Activated T-cell treated with anti-CD3 and anti-CD28 coated beads, Interleukin-2, amount 50 U/mL, for 4 hours (primary cell): Measurements from ENCODE around the gene STARD9. TPM values are rescaled to one million over a fixed set of nuclear protein-coding genes. Genes with fewer than 3 reads are reported as not detected.

ENCODE experiments used
- ATAC-seq, 2 donors: fragments of 200-7000 bp; cut with Tn5 transposase; one replicate each; pipeline ENCODE4 v1.10.0; 2021
- DNase-seq: peaks from one replicate; pipeline ENCODE4 v3.0.0-alpha.2; 2020
- H3K27me3 Mint-ChIP-seq: one replicate; pipeline ENCODE4 v1.8.0; 2021; ENCODE audit warnings: low read depth, mixed read lengths
- H3K36me3 Mint-ChIP-seq: one replicate; pipeline ENCODE4 v1.8.0; 2022; ENCODE audit warnings: mixed read lengths; ENCODE audit not compliant: insufficient read depth
- H3K4me1 Mint-ChIP-seq: one replicate; pipeline ENCODE4 v1.8.0; 2021; ENCODE audit warnings: low read depth, mixed read lengths
- H3K4me3 Mint-ChIP-seq: one replicate; pipeline ENCODE4 v1.8.0; 2021; ENCODE audit warnings: mild to moderate bottlenecking, moderate library complexity, mixed read lengths
- H3K9me3 Mint-ChIP-seq: one replicate; pipeline ENCODE4 v1.8.0; 2021; ENCODE audit warnings: mixed read lengths
- total RNA-seq, 3 donors: library from RNA; stranded (reverse); gene quantifications; one replicate each; pipeline ENCODE4 v1.2.1, GENCODE V29; 2021

The STARD9 gene
- total RNA-seq, 3 donors from 2014 or later: 1.9 to 3.6 (median 3.0) TPM

DNA sequence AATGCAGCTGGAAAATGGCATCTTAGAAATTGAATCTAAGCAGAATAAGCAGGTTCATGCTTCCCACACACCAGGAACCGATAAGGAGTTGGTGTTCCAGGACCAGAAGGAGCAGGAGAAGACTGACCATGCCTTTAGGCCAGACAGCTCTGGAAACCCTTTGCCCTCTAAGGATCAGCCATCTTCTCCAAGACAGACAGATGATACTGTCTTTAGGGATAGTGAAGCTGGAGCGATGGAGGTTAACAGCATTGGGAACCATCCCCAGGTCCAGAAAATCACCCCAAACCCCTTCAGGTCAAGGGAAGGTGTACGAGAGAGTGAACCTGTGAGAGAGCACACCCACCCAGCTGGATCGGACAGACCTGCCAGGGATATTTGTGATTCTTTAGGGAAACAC lies 112.3 kb downstream of the STARD9 start:
- Mint-ChIP-seq H3K36me3 (peaks cover 13% of the 10 kb centered on the region), H3K9me3 (no peaks in the 10 kb centered on the region), H3K27me3 (no peaks in the 10 kb centered on the region), H3K4me3 (no peak overlapping the region), H3K4me1 (peaks cover 5% of the 10 kb centered on the region)
- ATAC-seq (no peak), DNase-seq (no peak)

DNA sequence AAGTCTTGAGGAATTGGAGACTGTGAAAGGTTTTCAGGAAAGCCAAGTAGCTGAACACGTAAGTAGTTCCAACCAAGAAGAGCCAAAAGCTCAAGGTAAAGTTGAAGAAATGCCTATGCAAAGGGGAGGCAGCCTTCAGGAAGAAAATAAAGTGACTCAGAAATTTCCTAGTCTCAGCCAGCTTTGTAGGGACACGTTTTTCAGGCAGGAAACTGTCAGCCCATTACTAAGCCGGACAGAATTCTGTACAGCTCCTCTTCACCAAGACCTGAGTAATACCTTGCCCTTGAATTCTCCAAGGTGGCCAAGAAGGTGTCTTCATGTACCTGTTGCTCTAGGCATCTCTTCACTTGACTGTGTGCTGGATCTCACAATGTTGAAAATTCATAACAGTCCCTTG lies 112.9 kb downstream of the STARD9 start:
- Mint-ChIP-seq H3K9me3 (no peaks in the 10 kb centered on the region), H3K4me1 (peaks cover 5% of the 10 kb centered on the region), H3K36me3 (peaks cover 11% of the 10 kb centered on the region), H3K4me3 (no peak overlapping the region), H3K27me3 (no peaks in the 10 kb centered on the region)
- no peak for ATAC-seq
- no peak for DNase-seq

DNA sequence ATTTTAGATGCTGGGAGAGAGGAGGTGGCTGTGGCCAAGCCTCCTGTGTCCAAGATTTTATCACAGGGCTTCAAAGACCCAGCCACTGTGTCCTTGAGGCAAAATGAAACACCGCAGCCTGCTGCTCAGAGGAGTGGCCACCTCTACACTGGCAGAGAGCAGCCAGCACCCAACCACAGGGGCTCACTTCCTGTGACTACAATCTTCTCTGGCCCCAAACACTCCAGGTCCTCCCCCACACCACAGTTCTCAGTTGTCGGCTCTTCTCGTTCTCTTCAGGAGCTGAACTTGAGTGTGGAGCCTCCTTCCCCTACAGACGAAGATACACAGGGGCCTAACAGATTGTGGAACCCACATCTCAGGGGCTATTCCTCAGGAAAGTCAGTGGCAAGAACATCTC lies 115.9 kb downstream of the STARD9 start:
- Mint-ChIP-seq H3K4me3 (no peak overlapping the region), H3K27me3 (no peaks in the 10 kb centered on the region), H3K9me3 (no peaks in the 10 kb centered on the region), H3K4me1 (peaks cover 5% of the 10 kb centered on the region), H3K36me3 (peaks cover 7% of the 10 kb centered on the region)
- ATAC-seq (peak; percentile 35 to 37), DNase-seq (no peak)

DNA sequence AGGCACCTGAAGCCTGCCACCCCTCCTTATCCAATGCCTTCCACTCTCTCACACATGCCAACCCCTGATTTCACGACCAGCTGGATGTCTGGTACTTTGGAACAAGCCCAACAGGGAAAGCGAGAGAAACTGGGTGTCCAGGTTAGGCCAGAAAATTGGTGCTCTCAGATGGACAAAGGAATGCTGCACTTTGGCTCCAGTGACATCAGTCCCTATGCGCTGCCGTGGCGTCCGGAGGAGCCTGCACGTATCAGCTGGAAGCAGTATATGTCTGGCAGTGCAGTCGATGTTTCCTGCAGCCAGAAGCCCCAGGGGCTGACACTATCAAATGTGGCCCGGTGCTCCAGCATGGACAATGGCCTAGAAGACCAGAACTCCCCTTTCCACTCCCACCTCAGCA lies 116.4 kb downstream of the STARD9 start:
- DNase-seq (no peak), ATAC-seq (no peak)
- Mint-ChIP-seq H3K36me3 (peaks cover 5% of the 10 kb centered on the region), H3K4me1 (peaks cover 5% of the 10 kb centered on the region), H3K27me3 (no peaks in the 10 kb centered on the region), H3K9me3 (no peaks in the 10 kb centered on the region), H3K4me3 (no peak overlapping the region)

DNA sequence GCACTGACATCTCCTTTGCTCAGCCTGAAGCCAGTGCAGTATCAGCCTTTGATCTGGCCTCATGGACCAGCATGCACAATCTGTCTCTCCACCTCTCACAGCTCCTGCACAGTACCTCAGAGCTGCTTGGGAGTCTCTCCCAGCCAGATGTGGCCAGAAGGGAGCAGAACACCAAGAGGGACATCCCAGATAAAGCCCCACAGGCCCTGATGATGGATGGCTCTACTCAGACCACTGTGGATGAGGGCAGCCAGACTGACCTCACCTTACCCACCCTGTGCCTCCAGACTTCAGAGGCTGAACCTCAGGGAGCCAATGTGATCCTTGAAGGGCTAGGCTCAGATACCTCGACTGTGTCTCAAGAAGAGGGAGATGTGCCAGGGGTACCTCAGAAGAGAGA lies 117.1 kb downstream of the STARD9 start:
- H3K27me3 Mint-ChIP-seq: no peaks in the 10 kb centered on the region

DNA sequence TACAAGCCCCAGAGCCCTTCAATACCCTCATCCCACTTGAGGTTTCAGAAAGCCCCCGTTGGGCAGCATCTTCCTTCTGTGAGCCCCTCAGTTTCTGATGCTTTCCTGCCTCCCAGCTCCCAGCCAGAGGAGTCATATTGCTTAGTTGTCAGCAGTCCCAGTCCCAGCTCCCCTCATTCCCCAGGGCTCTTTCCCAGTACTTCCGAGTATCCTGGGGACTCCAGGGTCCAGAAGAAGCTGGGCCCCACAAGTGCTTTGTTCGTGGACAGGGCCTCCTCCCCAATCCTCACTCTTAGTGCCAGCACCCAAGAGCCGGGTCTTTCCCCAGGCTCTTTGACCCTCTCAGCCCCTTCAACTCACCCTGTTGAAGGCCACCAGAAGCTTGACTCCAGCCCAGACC lies 117.6 kb downstream of the STARD9 start:
- ATAC-seq (no peak), DNase-seq (no peak)
- Mint-ChIP-seq H3K27me3 (no peaks in the 10 kb centered on the region), H3K4me1 (peaks cover 5% of the 10 kb centered on the region), H3K36me3 (no peaks in the 10 kb centered on the region), H3K9me3 (no peaks in the 10 kb centered on the region), H3K4me3 (no peak overlapping the region)

More for the DNA sequence above, 117.1 kb downstream of the STARD9 start:
- ATAC-seq (no peak), DNase-seq (no peak)
- Mint-ChIP-seq H3K36me3 (no peaks in the 10 kb centered on the region), H3K4me1 (peaks cover 5% of the 10 kb centered on the region), H3K9me3 (no peaks in the 10 kb centered on the region), H3K4me3 (no peak overlapping the region)

DNA sequence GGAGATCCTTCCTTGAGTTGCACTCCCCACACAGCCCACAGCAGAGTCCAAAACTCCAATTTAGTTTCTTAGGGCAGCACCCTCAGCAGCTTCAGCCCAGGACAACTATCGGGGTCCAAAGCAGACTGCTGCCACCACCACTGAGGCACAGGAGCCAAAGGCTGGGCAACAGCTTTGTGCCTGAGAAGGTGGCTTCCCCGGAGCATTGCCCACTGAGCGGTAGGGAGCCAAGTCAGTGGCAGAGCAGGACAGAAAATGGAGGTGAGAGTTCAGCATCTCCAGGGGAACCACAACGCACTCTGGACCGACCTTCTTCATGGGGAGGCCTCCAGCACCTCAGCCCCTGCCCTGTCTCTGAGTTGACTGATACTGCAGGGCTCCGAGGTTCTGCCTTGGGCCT lies 118.1 kb downstream of the STARD9 start:
- no peaks in the 10 kb centered on the region for H3K9me3 Mint-ChIP-seq
- no peak overlapping the region for H3K4me3 Mint-ChIP-seq
- no peak for DNase-seq
- H3K36me3 Mint-ChIP-seq: no peaks in the 10 kb centered on the region
- ATAC-seq: no peak
- H3K4me1 Mint-ChIP-seq: peaks cover 5% of the 10 kb centered on the region
- H3K27me3 Mint-ChIP-seq: no peaks in the 10 kb centered on the region

DNA sequence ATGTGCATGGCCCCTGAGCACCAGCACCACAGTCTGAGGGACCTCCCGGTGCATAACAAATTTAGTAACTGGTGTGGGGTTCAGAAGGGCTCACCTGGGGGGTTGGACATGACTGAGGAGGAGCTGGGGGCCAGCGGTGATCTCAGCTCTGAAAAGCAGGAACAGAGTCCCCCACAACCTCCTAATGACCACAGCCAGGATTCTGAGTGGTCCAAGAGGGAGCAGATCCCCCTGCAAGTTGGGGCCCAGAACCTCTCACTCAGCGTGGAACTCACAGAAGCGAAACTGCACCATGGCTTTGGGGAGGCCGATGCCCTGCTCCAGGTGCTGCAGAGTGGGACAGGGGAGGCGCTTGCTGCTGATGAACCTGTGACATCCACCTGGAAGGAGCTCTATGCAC lies 118.5 kb downstream of the STARD9 start:
- H3K36me3 Mint-ChIP-seq: no peaks in the 10 kb centered on the region
- H3K9me3 Mint-ChIP-seq: no peaks in the 10 kb centered on the region
- ATAC-seq: no peak
- H3K4me3 Mint-ChIP-seq: no peak overlapping the region
- no peaks in the 10 kb centered on the region for H3K27me3 Mint-ChIP-seq
- H3K4me1 Mint-ChIP-seq: peaks cover 5% of the 10 kb centered on the region
- DNase-seq: no peak

DNA sequence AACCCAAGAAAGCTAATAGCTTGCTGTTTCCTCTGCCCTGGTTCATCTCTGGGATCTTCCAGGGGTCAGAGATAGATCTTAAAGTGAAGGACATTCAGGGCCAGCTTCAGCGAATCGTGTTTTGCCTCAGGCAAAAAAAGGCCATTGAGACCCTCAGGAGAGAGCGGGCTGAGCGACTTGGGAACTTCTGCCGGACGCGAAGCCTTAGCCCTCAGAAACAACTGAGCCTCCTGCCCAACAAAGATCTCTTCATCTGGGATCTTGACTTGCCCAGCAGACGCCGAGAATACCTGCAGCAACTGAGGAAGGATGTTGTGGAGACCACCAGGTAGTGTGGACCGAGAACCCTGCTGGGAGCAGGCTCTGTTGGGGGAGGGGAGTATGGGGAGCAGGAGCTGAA lies 119.0 kb downstream of the STARD9 start:
- H3K9me3 Mint-ChIP-seq: no peaks in the 10 kb centered on the region
- H3K36me3 Mint-ChIP-seq: peaks cover 1% of the 10 kb centered on the region
- H3K27me3 Mint-ChIP-seq: no peaks in the 10 kb centered on the region
- DNase-seq (no peak), ATAC-seq (no peak)
- H3K4me1 Mint-ChIP-seq: peaks cover 5% of the 10 kb centered on the region
- H3K4me3 Mint-ChIP-seq: no peak overlapping the region

DNA sequence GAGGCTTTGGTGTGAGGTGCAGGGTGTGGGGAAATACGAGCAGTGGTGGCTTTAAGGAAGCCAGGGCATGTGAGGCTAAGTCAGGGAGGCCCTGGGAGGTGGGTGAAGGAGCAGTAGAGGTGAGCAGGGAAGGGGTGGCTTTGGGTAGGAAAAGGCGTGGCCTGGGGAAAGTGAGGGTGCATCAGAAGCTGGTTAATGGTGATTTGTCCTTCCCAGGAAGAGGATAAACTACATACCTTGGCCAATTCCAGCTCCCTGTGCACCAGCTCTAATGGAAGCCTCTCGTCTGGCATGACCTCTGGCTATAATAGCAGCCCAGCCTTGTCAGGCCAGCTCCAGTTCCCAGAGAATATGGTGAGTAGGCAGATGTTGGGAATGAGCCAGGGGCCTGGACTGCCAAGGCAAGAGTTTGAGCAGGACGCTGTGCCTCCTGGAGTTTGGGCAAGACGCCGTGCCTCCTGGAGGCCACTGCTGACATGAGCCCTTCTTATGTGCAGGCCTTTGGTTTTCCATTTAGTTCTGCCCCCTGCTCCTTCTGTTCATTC lies 120.2 kb downstream of the STARD9 start:
- Mint-ChIP-seq H3K9me3 (no peaks in the 10 kb centered on the region), H3K4me1 (peaks cover 5% of the 10 kb centered on the region), H3K27me3 (no peaks in the 10 kb centered on the region), H3K36me3 (peaks cover 1% of the 10 kb centered on the region), H3K4me3 (no peak overlapping the region)
- no peak for DNase-seq
- no peak for ATAC-seq

DNA sequence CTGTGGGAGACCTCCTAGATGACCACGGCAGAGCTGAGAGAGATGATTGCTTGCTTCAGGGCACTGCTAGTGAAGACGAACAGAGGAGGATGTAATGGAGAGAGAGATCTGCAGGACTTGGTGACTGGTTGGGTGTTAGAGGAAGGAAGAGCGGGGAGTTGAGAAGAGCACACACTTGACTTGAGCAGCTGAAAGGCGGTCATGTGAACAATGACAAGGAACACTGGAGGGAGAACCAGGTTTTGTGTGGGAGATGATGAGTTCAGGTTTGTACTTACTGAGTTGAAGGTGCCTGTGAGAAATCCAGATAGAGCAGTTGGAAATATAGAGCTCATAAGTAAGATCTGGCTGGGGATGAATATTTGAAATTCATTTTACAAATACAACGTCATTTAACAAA lies 121.2 kb downstream of the STARD9 start:
- Mint-ChIP-seq H3K36me3 (peaks cover 1% of the 10 kb centered on the region), H3K4me1 (peaks cover under 1% of the 10 kb centered on the region), H3K4me3 (no peak overlapping the region), H3K27me3 (no peaks in the 10 kb centered on the region), H3K9me3 (no peaks in the 10 kb centered on the region)
- ATAC-seq (no peak), DNase-seq (no peak)

DNA sequence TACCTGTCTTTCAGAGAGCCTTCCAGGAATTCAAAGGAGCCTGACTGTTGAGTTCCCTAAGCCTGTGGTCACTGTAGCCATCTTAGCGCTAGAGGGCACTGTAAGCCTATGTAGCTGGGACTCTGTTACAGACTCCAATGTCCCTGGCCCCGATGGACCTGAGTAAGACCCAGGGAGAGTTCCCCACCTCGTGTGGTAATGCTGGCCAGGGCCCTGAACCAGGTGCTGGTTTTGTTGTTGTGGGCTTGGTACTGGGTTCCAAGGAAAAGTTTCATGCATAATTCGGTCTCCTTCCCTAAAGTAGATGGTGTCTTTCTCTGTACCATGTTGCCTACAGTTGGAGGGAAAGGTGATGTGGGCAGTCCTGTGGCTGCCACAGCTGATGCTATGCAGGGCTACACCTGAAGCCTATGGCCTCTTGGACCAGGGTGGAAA lies 129.1 kb downstream of the STARD9 start:
- Mint-ChIP-seq H3K4me3 (no peak overlapping the region), H3K36me3 (no peaks in the 10 kb centered on the region), H3K9me3 (no peaks in the 10 kb centered on the region), H3K4me1 (peaks cover 4% of the 10 kb centered on the region), H3K27me3 (no peaks in the 10 kb centered on the region)
- peak; percentile 90 to 91 for ATAC-seq
- peak; percentile 50 for DNase-seq

DNA sequence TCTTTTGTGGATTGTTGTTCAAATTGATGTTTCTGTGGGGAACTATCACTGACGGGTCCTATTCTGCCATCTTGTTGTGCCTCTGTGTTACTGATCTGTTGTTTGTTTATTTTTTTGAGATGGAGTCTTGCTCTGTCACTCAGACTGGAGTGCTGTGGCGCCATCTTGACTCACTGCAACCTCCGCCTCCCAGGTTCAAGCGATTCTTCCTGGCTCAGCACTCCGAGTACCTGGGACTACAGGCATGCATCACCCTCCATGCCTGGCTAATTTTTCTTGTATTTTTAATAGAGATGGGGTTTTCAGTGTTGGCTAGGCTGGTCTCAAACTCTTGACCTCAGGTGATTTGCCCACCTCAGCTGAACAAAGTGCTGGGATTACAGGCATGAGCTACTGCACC lies 129.9 kb downstream of the STARD9 start:
- Mint-ChIP-seq H3K9me3 (no peaks in the 10 kb centered on the region), H3K4me3 (no peak overlapping the region), H3K4me1 (peaks cover 4% of the 10 kb centered on the region), H3K36me3 (no peaks in the 10 kb centered on the region), H3K27me3 (no peaks in the 10 kb centered on the region)
- no peak for ATAC-seq
- DNase-seq: no peak

DNA sequence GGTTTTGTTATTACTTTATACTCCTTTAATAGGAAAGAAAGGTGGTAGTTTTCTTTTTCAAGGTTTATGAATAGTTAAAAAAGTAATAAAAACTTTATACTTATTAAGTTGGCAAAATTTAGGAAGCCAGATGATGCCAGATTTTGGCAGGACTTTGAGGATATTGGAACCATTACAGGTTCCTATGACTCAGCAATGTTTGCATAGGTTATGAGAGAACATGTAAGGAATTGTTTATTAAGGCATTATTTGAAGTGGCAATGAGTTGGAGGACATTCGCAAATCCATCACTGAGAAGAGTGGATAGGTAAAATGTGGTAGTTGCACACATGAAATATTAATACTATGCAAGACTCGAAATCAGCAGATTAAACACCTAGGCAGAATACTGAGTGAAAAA lies 131.7 kb downstream of the STARD9 start:
- Mint-ChIP-seq H3K27me3 (no peaks in the 10 kb centered on the region), H3K4me3 (no peak overlapping the region)

DNA sequence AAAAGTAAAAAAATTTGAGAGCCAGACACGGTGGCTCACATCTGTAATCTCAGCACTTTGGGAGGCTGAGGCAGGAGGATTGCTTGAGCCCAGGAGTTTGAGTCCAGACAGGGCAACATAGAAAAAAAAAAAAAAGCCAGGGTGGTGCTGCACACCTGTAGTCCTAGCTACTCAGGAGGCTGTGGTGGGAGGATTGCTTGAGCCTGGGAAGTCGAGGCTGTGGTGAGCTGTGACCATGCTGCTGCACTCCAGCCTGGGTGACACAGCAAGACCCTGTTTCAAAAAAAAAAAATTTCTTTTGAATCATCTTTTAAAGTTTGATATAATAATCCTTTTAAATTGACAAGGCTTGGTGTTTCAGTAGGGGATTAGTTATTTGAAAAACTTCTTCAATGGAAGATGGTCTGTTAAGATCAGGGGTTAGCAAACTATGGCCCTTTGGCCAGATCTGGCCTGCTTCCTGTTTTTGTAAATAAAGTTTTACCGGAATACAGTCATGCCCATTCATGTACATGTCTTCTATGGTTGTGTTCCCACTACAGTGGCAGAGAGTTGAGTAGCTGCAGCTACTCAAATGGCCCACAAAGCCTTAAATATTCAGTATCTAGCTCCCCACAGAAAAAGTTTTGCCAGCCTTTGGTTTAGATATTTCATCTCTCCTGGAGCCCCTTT lies 132.6 kb downstream of the STARD9 start:
- no peak for DNase-seq
- Mint-ChIP-seq H3K9me3 (no peaks in the 10 kb centered on the region), H3K27me3 (no peaks in the 10 kb centered on the region), H3K4me3 (no peak overlapping the region), H3K4me1 (peaks cover 4% of the 10 kb centered on the region), H3K36me3 (no peaks in the 10 kb centered on the region)
- no peak for ATAC-seq

More for the DNA sequence above, 131.7 kb downstream of the STARD9 start:
- Mint-ChIP-seq H3K36me3 (no peaks in the 10 kb centered on the region), H3K9me3 (no peaks in the 10 kb centered on the region), H3K4me1 (peaks cover 4% of the 10 kb centered on the region)
- ATAC-seq: no peak
- DNase-seq: no peak
